Colonic mucosa (tissue), 4 donors: ENCODE data around the gene P2RX4. TPM values are rescaled to one million over a fixed set of nuclear protein-coding genes. Genes with fewer than 3 reads are reported as not detected.

Source experiments
- DNase-seq: peaks from one replicate; pipeline ENCODE4 v3.0.0-alpha.2; 2020
- H3K27ac ChIP-seq: fragments of 200-600 bp; one replicate; pipeline ENCODE4 v1.8.0; 2021
- H3K27me3 ChIP-seq: fragments of 200-600 bp; one replicate; pipeline ENCODE4 v1.8.0; 2021
- H3K36me3 ChIP-seq: fragments of 200-600 bp; one replicate; pipeline ENCODE4 v1.8.0; 2021
- H3K4me1 ChIP-seq: fragments of 200-600 bp; one replicate; pipeline ENCODE4 v1.8.0; 2021; ENCODE audit warnings: mild to moderate bottlenecking
- H3K4me3 ChIP-seq: fragments of 200-600 bp; one replicate; pipeline ENCODE4 v1.8.0; 2021
- H3K9ac ChIP-seq, 2 donors: one replicate each; pipeline ENCODE4 v1.7.0; 2013; ENCODE audit warnings: control low read depth in 2 of 2, low read depth in 2 of 2, low read length in 2 of 2
- H3K9me3 ChIP-seq: fragments of 200-600 bp; one replicate; pipeline ENCODE4 v1.8.0; 2021
- intact Hi-C: fragments of 100-400 bp; cut with DNase I; formaldehyde crosslinking; loops from one replicate; pipeline ENCODE4 v1.14.1; 2022
- total RNA-seq, 2 donors: library from RNA; stranded (reverse); fragmentation: NEBNext Ultra II Directional in 1 of 2; extraction: Animal tissue kit (Norgen Biotek cat#: 25700) in 1 of 2; gene quantifications; one replicate each; pipeline ENCODE4 v1.2.1, GENCODE V29; 2021
- TF ChIP-seq, protein P1 (sequence below): fragments of 200-600 bp; IDR thresholded peaks from one replicate; pipeline ENCODE4 v1.8.0; 2022; ENCODE audit warnings: antibody characterized with exemption, mild to moderate bottlenecking
- donor health status: healthy.
- donor health status: DM: no; HTN: no; CAD: no.
- donor health status: DM: no; HTN: no; CAD: no.

P2RX4 gene
- total RNA-seq, 2 donors from 2014 or later: 82.2 to 123 TPM

GRCh38 chr12:121233628-121234020, 23.7 kb downstream of the P2RX4 start:
- no peak overlapping the region for H3K27ac ChIP-seq
- TF ChIP-seq, protein P1, sequence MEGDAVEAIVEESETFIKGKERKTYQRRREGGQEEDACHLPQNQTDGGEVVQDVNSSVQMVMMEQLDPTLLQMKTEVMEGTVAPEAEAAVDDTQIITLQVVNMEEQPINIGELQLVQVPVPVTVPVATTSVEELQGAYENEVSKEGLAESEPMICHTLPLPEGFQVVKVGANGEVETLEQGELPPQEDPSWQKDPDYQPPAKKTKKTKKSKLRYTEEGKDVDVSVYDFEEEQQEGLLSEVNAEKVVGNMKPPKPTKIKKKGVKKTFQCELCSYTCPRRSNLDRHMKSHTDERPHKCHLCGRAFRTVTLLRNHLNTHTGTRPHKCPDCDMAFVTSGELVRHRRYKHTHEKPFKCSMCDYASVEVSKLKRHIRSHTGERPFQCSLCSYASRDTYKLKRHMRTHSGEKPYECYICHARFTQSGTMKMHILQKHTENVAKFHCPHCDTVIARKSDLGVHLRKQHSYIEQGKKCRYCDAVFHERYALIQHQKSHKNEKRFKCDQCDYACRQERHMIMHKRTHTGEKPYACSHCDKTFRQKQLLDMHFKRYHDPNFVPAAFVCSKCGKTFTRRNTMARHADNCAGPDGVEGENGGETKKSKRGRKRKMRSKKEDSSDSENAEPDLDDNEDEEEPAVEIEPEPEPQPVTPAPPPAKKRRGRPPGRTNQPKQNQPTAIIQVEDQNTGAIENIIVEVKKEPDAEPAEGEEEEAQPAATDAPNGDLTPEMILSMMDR: no peak
- peaks cover 12% of the 10 kb centered on the region for H3K36me3 ChIP-seq
- no peak overlapping the region for H3K9ac ChIP-seq
- no peaks in the 10 kb centered on the region for H3K9me3 ChIP-seq
- H3K4me3 ChIP-seq: no peak overlapping the region
- H3K4me1 ChIP-seq: no peaks in the 10 kb centered on the region
- intact Hi-C loops: no loop called here
- no peaks in the 10 kb centered on the region for H3K27me3 ChIP-seq
- no peak for DNase-seq

DNA sequence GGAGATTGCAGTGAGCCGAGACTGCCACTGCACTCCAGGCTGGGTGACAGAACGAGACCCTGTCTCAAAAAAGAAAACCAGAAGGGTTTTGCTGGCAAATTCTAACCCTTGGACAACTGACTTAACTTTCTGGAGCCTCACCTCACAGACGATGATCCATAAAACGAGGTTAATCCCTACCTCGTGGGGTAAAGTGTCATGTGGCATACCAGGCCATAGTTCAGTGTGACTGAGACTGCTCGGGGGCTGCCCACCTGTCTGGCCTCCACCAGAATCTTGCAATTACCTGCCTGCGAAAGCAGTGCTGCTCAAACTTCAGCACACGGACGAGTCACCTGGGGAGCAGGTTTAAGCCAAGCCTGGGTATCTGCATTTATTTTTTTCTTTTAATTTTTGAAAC, 26.8 kb downstream of the P2RX4 start:
- no peak overlapping the region for H3K4me3 ChIP-seq
- intact Hi-C loops: no loop called here
- H3K27ac ChIP-seq: no peak overlapping the region
- H3K27me3 ChIP-seq: no peaks in the 10 kb centered on the region
- no peaks in the 10 kb centered on the region for H3K9me3 ChIP-seq
- H3K9ac ChIP-seq: no peak overlapping the region
- no peaks in the 10 kb centered on the region for H3K4me1 ChIP-seq
- TF ChIP-seq, protein P1: no peak
- H3K36me3 ChIP-seq: peaks cover 12% of the 10 kb centered on the region
- DNase-seq: no peak

GRCh38 chr12:121237415-121237814, 27.5 kb downstream of the P2RX4 start:
- TF ChIP-seq, protein P1: no peak
- H3K9me3 ChIP-seq: no peaks in the 10 kb centered on the region
- peaks cover 12% of the 10 kb centered on the region for H3K36me3 ChIP-seq
- H3K4me1 ChIP-seq: no peaks in the 10 kb centered on the region
- no peak for DNase-seq
- H3K9ac ChIP-seq: no peak overlapping the region
- intact Hi-C loops: no loop called here
- no peaks in the 10 kb centered on the region for H3K27me3 ChIP-seq
- no peak overlapping the region for H3K4me3 ChIP-seq
- no peak overlapping the region for H3K27ac ChIP-seq

GRCh38 chr12:121238086-121238485, 28.2 kb downstream of the P2RX4 start:
- Histone ChIP-seq H3K4me3 (no peak overlapping the region), H3K36me3 (peaks cover 9% of the 10 kb centered on the region), H3K9ac (no peak overlapping the region), H3K9me3 (no peaks in the 10 kb centered on the region), H3K27ac (no peak overlapping the region), H3K4me1 (no peaks in the 10 kb centered on the region), H3K27me3 (no peaks in the 10 kb centered on the region)
- intact Hi-C loops: no loop called here
- DNase-seq: no peak
- TF ChIP-seq, protein P1: no peak

GRCh38 chr12:121238604-121239350, 28.8 kb downstream of the P2RX4 start:
- H3K36me3 ChIP-seq: peaks cover 2% of the 10 kb centered on the region
- DNase-seq: no peak

More at GRCh38 chr12:121238604-121239350, 28.8 kb downstream of the P2RX4 start:
- intact Hi-C loops: no loop called here
- TF ChIP-seq, protein P1: no peak
- Histone ChIP-seq H3K27me3 (no peaks in the 10 kb centered on the region), H3K4me1 (no peaks in the 10 kb centered on the region), H3K9ac (no peak overlapping the region), H3K4me3 (no peak overlapping the region), H3K27ac (no peak overlapping the region), H3K9me3 (no peaks in the 10 kb centered on the region)
